H1 (cell line): ENCODE data around the gene NPHP4. TPM values are rescaled to one million over a fixed set of nuclear protein-coding genes. Genes with fewer than 3 reads are reported as not detected.

Experiments
- CTCF ChIA-PET: fragments of 300-600 bp; sonication (Branson Sonifier 250); formaldehyde crosslinking; loops from one replicate; lab custom pipeline; 2021; ENCODE audit not compliant: partially characterized antibody; lab: Charles Lee
- POLR2A ChIA-PET: fragments of 300-600 bp; sonication (Branson Sonifier 250); formaldehyde crosslinking; loops from one replicate; lab custom pipeline; 2021; ENCODE audit warnings: inconsistent platforms; ENCODE audit not compliant: partially characterized antibody; lab: Charles Lee
- DNase-seq, 2 experiments: peaks; one replicate each; pipeline versions ENCODE4 v3.0.0 to v3.0.0-alpha.2; 2010 to 2022; ENCODE audit warnings: low spot score in 2 of 2, low read depth in 1 of 2, mixed read lengths in 1 of 2
- FAIRE-seq: peaks from 2 replicates; lab custom pipeline; 2011; peaks lifted over from hg19 to GRCh38; lab: Jason Lieb, UNC
- H2AFZ ChIP-seq: 2 replicates; pipeline ENCODE4 v1.8.1; 2012; ENCODE audit warnings: low read length, inconsistent platforms
- H2AK5ac ChIP-seq: 2 replicates; pipeline ENCODE4 v1.6.1; 2013; ENCODE audit warnings: low read depth, low read length
- H2BK120ac ChIP-seq: replicated peaks from 2 replicates; pipeline ENCODE3; 2013; ENCODE audit warnings: low read depth, low read length, inconsistent platforms
- H2BK12ac ChIP-seq: 2 replicates; pipeline ENCODE4 v1.6.1; 2013; ENCODE audit warnings: low read depth, low read length
- H2BK15ac ChIP-seq: 2 replicates; pipeline ENCODE4 v1.6.1; 2013; ENCODE audit warnings: low read length
- H2BK20ac ChIP-seq: 2 replicates; pipeline ENCODE4 v1.6.1; 2013; ENCODE audit warnings: low read length
- H2BK5ac ChIP-seq: 2 replicates; pipeline ENCODE4 v1.6.1; 2013; ENCODE audit warnings: low read depth, low read length
- H3K14ac ChIP-seq: 2 replicates; pipeline ENCODE4 v1.6.1; 2013; ENCODE audit warnings: inconsistent platforms; ENCODE audit not compliant: insufficient read length
- H3K18ac ChIP-seq: 2 replicates; pipeline ENCODE4 v1.6.1; 2013; ENCODE audit warnings: low read length; ENCODE audit errors: extremely low read depth
- H3K23ac ChIP-seq: 2 replicates; pipeline ENCODE4 v1.6.1; 2013; ENCODE audit warnings: inconsistent platforms; ENCODE audit not compliant: insufficient read length
- H3K23me2 ChIP-seq: 2 replicates; pipeline ENCODE4 v1.6.1; 2013; ENCODE audit warnings: low read depth, low read length
- H3K27ac ChIP-seq: 2 replicates; pipeline ENCODE4 v1.6.1; 2011; ENCODE audit warnings: low read depth, low read length, inconsistent platforms
- H3K27me3 ChIP-seq, 4 experiments: replicated peaks in 1 of 4; 1 replicate in 1 of 4; 2 replicates in 3 of 4; pipeline versions ENCODE4 v1.6.1 to v1.8.1; 2011 to 2013; ENCODE audit warnings: low read length in 3 of 4, mild to moderate bottlenecking in 3 of 4, inconsistent platforms in 2 of 4, mixed read lengths in 2 of 4, moderate library complexity in 1 of 4; ENCODE audit not compliant: control insufficient read depth in 3 of 4, insufficient read depth in 3 of 4; ENCODE audit errors: extremely low read depth in 1 of 4
- H3K36me3 ChIP-seq, 4 experiments: 2 replicates each; pipeline versions ENCODE4 v1.6.1 to v1.8.1; 2011 to 2013; ENCODE audit warnings: mild to moderate bottlenecking in 4 of 4, low read length in 3 of 4, moderate library complexity in 2 of 4, control low read depth in 1 of 4, inconsistent platforms in 1 of 4; ENCODE audit not compliant: insufficient read depth in 4 of 4, control insufficient read depth in 2 of 4
- H3K4ac ChIP-seq: replicated peaks from 2 replicates; pipeline ENCODE3; 2013; ENCODE audit warnings: low read length, low read depth, mixed read lengths, inconsistent platforms; ENCODE audit not compliant: insufficient read length
- H3K4me1 ChIP-seq, 4 experiments: replicated peaks in 1 of 4; 1 replicate in 1 of 4; 2 replicates in 3 of 4; pipeline versions ENCODE4 v1.6.1 to v1.8.1; 2011 to 2013; ENCODE audit warnings: low read length in 3 of 4, inconsistent platforms in 2 of 4, mixed read lengths in 1 of 4; ENCODE audit not compliant: insufficient read depth in 4 of 4, control insufficient read depth in 3 of 4
- H3K4me2 ChIP-seq, 2 experiments: 2 replicates each; pipeline versions ENCODE4 v1.6.1 to v1.8.1; 2011 to 2013; ENCODE audit warnings: low read depth in 2 of 2, low read length in 2 of 2, control low read depth in 1 of 2, inconsistent platforms in 1 of 2, mild to moderate bottlenecking in 1 of 2; ENCODE audit not compliant: insufficient read depth in 1 of 2
- H3K4me3 ChIP-seq, 4 experiments: fragments of 200-600, 300-600 bp in 1 of 4; sonication (generic), shearing (Covaris generic), sonication (Bioruptor Twin) in 1 of 4; 2 replicates each; pipeline versions ENCODE4 v1.5.1 to v1.8.1; 2011 to 2016; ENCODE audit warnings: low read length in 4 of 4, low read depth in 3 of 4, control low read depth in 2 of 4, inconsistent platforms in 2 of 4, mild to moderate bottlenecking in 2 of 4, mixed read lengths in 1 of 4, moderate library complexity in 1 of 4; ENCODE audit not compliant: insufficient read depth in 2 of 4; ENCODE audit errors: extremely low read depth in 1 of 4
- H3K56ac ChIP-seq: replicated peaks from 2 replicates; pipeline ENCODE3; 2013; ENCODE audit warnings: low read depth, mild to moderate bottlenecking, mixed read lengths, low read length, inconsistent platforms; ENCODE audit not compliant: insufficient read length
- H3K79me1 ChIP-seq: 2 replicates; pipeline ENCODE4 v1.6.1; 2013; ENCODE audit warnings: low read depth, low read length, control low read depth
- H3K79me2 ChIP-seq, 2 experiments: 2 replicates each; pipeline versions ENCODE4 v1.6.1 to v1.8.1; 2012 to 2013; ENCODE audit warnings: low read length in 2 of 2, mild to moderate bottlenecking in 2 of 2, inconsistent platforms in 1 of 2; ENCODE audit not compliant: insufficient read depth in 2 of 2, control insufficient read depth in 1 of 2
- H3K9ac ChIP-seq, 4 experiments: replicated peaks in 1 of 4; 1 replicate in 1 of 4; 2 replicates in 3 of 4; pipeline versions ENCODE4 v1.6.1 to v1.8.1; 2011 to 2013; ENCODE audit warnings: low read depth in 3 of 4, low read length in 3 of 4, control low read depth in 2 of 4, mild to moderate bottlenecking in 2 of 4, moderate library complexity in 2 of 4, inconsistent platforms in 1 of 4; ENCODE audit errors: extremely low read depth in 1 of 4
- H3K9me3 ChIP-seq, 2 experiments: 2 replicates each; pipeline versions ENCODE4 v1.6.1 to v1.8.1; 2012 to 2013; ENCODE audit warnings: mild to moderate bottlenecking in 2 of 2, moderate library complexity in 2 of 2, control low read depth in 1 of 2, inconsistent platforms in 1 of 2, low read depth in 1 of 2, low read length in 1 of 2, mixed read lengths in 1 of 2; ENCODE audit not compliant: insufficient read depth in 2 of 2
- H4K20me1 ChIP-seq, 2 experiments: replicated peaks in 1 of 2; 2 replicates each; pipeline versions ENCODE3 to v1.8.1; 2011 to 2013; ENCODE audit warnings: inconsistent platforms in 2 of 2, low read length in 2 of 2, mild to moderate bottlenecking in 1 of 2; ENCODE audit not compliant: insufficient read depth in 2 of 2, control insufficient read depth in 1 of 2
- H4K5ac ChIP-seq: 2 replicates; pipeline ENCODE4 v1.6.1; 2013; ENCODE audit warnings: low read length, low read depth, mixed read lengths, inconsistent platforms; ENCODE audit not compliant: insufficient read length
- H4K8ac ChIP-seq: 2 replicates; pipeline ENCODE4 v1.8.0; 2013; ENCODE audit warnings: mild to moderate bottlenecking, moderate library complexity, low read length, inconsistent platforms; ENCODE audit not compliant: insufficient read depth; ENCODE audit errors: extremely low read depth
- H4K91ac ChIP-seq: replicated peaks from 2 replicates; pipeline ENCODE3; 2013; ENCODE audit warnings: low read length, mixed read lengths, inconsistent platforms; ENCODE audit not compliant: insufficient read length
- ATF3 ChIP-seq: IDR thresholded peaks from 2 replicates; pipeline ENCODE4 v1.6.1; 2011; ENCODE audit warnings: low read depth, mild to moderate bottlenecking, low read length; ENCODE audit not compliant: insufficient read depth
- NANOG ChIP-seq: IDR thresholded peaks from 2 replicates; pipeline ENCODE4 v1.6.1; 2011; ENCODE audit warnings: low read length, low read depth, mild to moderate bottlenecking, inconsistent platforms; ENCODE audit not compliant: insufficient read depth, poor library complexity, severe bottlenecking
- POLR2A ChIP-seq, 2 experiments: IDR thresholded peaks; 1 replicate in 1 of 2; 2 replicates in 1 of 2; pipeline ENCODE4 v1.6.1; 2011; ENCODE audit warnings: low read depth in 2 of 2, low read length in 2 of 2, mild to moderate bottlenecking in 2 of 2; ENCODE audit errors: control extremely low read depth in 1 of 2
- RAD21 ChIP-seq, 2 experiments: IDR thresholded peaks in 1 of 2; conservative IDR thresholded peaks in 1 of 2; 2 replicates each; pipeline ENCODE4 v1.6.1; 2011; ENCODE audit warnings: low read depth in 2 of 2, low read length in 2 of 2, improper control_type of control experiment in 1 of 2, inconsistent platforms in 1 of 2, mild to moderate bottlenecking in 1 of 2, moderate library complexity in 1 of 2
- RFX5 ChIP-seq: IDR thresholded peaks from 2 replicates; pipeline ENCODE4 v1.6.1; 2011; ENCODE audit warnings: low read depth, low read length, improper control_type of control experiment, borderline replicate concordance
- RNF2 ChIP-seq: fragments of 200-900, 300-1000 bp; sonication (generic); IDR thresholded peaks from 2 replicates; pipeline ENCODE4 v1.7.1; 2016; ENCODE audit warnings: borderline replicate concordance, low read depth, mild to moderate bottlenecking, antibody characterized with exemption, low read length; ENCODE audit not compliant: poor library complexity, severe bottlenecking; ENCODE audit errors: missing control alignments
- SIN3A ChIP-seq, 2 experiments: IDR thresholded peaks in 1 of 2; conservative IDR thresholded peaks in 1 of 2; 2 replicates each; pipeline ENCODE4 v1.6.1; 2011 to 2012; ENCODE audit warnings: low read length in 2 of 2, improper control_type of control experiment in 1 of 2, low read depth in 1 of 2, mild to moderate bottlenecking in 1 of 2
- SP1 ChIP-seq: IDR thresholded peaks from 2 replicates; pipeline ENCODE4 v1.6.1; 2011; ENCODE audit warnings: low read depth, low read length
- SUZ12 ChIP-seq: fragments of 200-600 bp; sonication (generic); IDR thresholded peaks from 2 replicates; pipeline ENCODE4 v1.6.1; 2012; ENCODE audit warnings: mild to moderate bottlenecking, inconsistent platforms, low read length, moderate library complexity, mixed read lengths
- ZNF274 ChIP-seq: IDR thresholded peaks from 2 replicates; pipeline ENCODE4 v1.7.0; 2012; ENCODE audit warnings: low read length, borderline replicate concordance; ENCODE audit errors: extremely low read depth
- WGBS, 2 experiments: shearing (Covaris generic) in 1 of 2; methylation state at CpG; one replicate each; pipeline versions ENCODE4 v1.1.6 to v1.1.7; 2013 to 2015; ENCODE audit warnings: low lambda C conversion rate in 2 of 2, mixed read lengths in 2 of 2, inconsistent platforms in 1 of 2, low coverage in 1 of 2, missing lambda C conversion rate in 1 of 2; ENCODE audit not compliant: insufficient replicate concordance in 2 of 2, insufficient coverage in 1 of 2, insufficient read length in 1 of 2; ENCODE audit errors: extremely low coverage in 1 of 2, missing lambda C conversion rate in 1 of 2; 5-methylcytosine and 5-hydroxymethylcytosine counted together
- polyA plus RNA-seq, 7 experiments: library from polyadenylated mRNA; depleted of rRNA in 3 of 7; stranded (reverse) in 5 of 7; unstranded in 2 of 7; fragments of >200 nt in 5 of 7; fragments of 200-250 nt in 2 of 7; gene quantifications; 1 replicate in 5 of 7; 2 replicates in 1 of 7; 4 replicates in 1 of 7; pipeline versions ENCODE4 v1.2.1 to v1.2.3, GENCODE V29; 2011 to 2013; ENCODE audit warnings: missing spikeins in 2 of 7, mixed read lengths in 2 of 7
- total RNA-seq: library from RNA; stranded (reverse); fragmentation: NEBNext Ultra II Directional; extraction: Animal tissue kit (Norgen Biotek cat#: 25700); gene quantifications from 2 replicates; pipeline ENCODE4 v1.2.1, GENCODE V29; 2021

Gene NPHP4
- total and polyA plus RNA-seq, 2 of the 8 experiments (the other 6 are each of a cell fraction or from before 2014, with no cell fraction given), result 5.8 to 14.0 TPM

- H2BK15ac ChIP-seq, result no peak overlapping the region
- FAIRE-seq, result no peak
- H3K18ac ChIP-seq, result no peak overlapping the region
- TF ChIP-seq SIN3A (conservative IDR thresholded peaks at IDR 0.05 in 1 of 2, IDR thresholded peaks at IDR 0.05 in 1 of 2; ENCODE audit: low read depth in 1 of 2, low read length in 2 of 2) (no peak), ZNF274 (no peak), RFX5 (no peak), SP1 (no peak), SUZ12 (no peak), NANOG (no peak), ATF3 (no peak), POLR2A (IDR thresholded peaks at IDR 0.05; ENCODE audit: control extremely low read depth in 1 of 2, low read depth in 2 of 2, low read length in 2 of 2) (no peak), RNF2 (no peak), RAD21 (IDR thresholded peaks at IDR 0.05 in 1 of 2, conservative IDR thresholded peaks at IDR 0.05 in 1 of 2; ENCODE audit: low read depth in 2 of 2, low read length in 2 of 2) (no peak)
- no peaks in the 10 kb centered on the region for H4K20me1 ChIP-seq
- no peak overlapping the region for H2BK20ac ChIP-seq
- H3K14ac ChIP-seq, result no peak overlapping the region
- no peak overlapping the region for H3K27ac ChIP-seq
- H3K9ac ChIP-seq, result no peak overlapping the region; a peak in 1 of 7 replicates
- no peak overlapping the region for H3K23ac ChIP-seq
- POLR2A ChIA-PET, result no interaction called here
- H3K4me2 ChIP-seq, result no peak overlapping the region
- H4K5ac ChIP-seq, result no peak overlapping the region
- no peak overlapping the region for H3K4ac ChIP-seq
- no peak overlapping the region for H2AK5ac ChIP-seq
- no peak overlapping the region for H2BK5ac ChIP-seq
- H3K27me3 ChIP-seq, result no peaks in the 10 kb centered on the region
- CTCF ChIA-PET, result interaction anchor here (1.3 to 1.4 kb wide), 2 partner anchors 12 to 17 kb away, joined by 3 to 4 read pairs; no protein-coding TSS in a partner anchor
- H3K23me2 ChIP-seq, result no peaks in the 10 kb centered on the region
- H3K56ac ChIP-seq, result no peak overlapping the region
- H3K79me1 ChIP-seq, result no peaks in the 10 kb centered on the region; the same call in 1 of the 2 replicates
- H2BK12ac ChIP-seq, result no peak overlapping the region
- no peaks in the 10 kb centered on the region; a peak in 1 of 7 replicates for H3K4me1 ChIP-seq
- no peak overlapping the region for H2AFZ ChIP-seq
- no peak overlapping the region for H4K91ac ChIP-seq
- H3K4me3 ChIP-seq, result no peak overlapping the region
- H3K36me3 ChIP-seq, result peaks cover 0 to 9% (median 2%) of the 10 kb centered on the region in 4 experiments; a peak in 5 of 8 replicates
- H4K8ac ChIP-seq, result no peak overlapping the region
- H2BK120ac ChIP-seq, result no peak overlapping the region
- peaks cover 0 to 10% of the 10 kb centered on the region in 2 experiments; a peak in 1 of 4 replicates for H3K9me3 ChIP-seq
- no peaks in the 10 kb centered on the region for H3K79me2 ChIP-seq
- WGBS, 2 experiments, result 90% methylated on average over 13 of the region's 13 CpGs; no CpG with 5 or more reads in 1 of the 2 experiments
- DNase-seq, result peak in 1 of 2 experiments; percentile 36
These were observed 52.7 kb downstream of the NPHP4 start for GRCh38 chr1:5939271-5940170.
